LNCaP clone FGC (cell line): ENCODE measurements around the gene OXCT2.
"Not testable (repeated sequence)": the region's sequence is repeated elsewhere in the genome, so short reads cannot be mapped to it uniquely, and the experiment has no call there.

Source experiments
- DNase-seq: peaks from one replicate; pipeline ENCODE4 v3.0.0-alpha.2; 2011; ENCODE audit warnings: low read depth
- H3K4me3 ChIP-seq: 2 replicates; pipeline ENCODE4 v1.5.1; 2011; ENCODE audit warnings: mild to moderate bottlenecking, low read depth, low read length, control low read depth
- TF ChIP-seq, protein P1 (sequence below): IDR thresholded peaks from 2 replicates; pipeline ENCODE4 v1.5.1; 2012; ENCODE audit warnings: mild to moderate bottlenecking; ENCODE audit not compliant: control insufficient read depth, insufficient read depth; ENCODE audit errors: extremely low read depth

The OXCT2 gene

DNA sequence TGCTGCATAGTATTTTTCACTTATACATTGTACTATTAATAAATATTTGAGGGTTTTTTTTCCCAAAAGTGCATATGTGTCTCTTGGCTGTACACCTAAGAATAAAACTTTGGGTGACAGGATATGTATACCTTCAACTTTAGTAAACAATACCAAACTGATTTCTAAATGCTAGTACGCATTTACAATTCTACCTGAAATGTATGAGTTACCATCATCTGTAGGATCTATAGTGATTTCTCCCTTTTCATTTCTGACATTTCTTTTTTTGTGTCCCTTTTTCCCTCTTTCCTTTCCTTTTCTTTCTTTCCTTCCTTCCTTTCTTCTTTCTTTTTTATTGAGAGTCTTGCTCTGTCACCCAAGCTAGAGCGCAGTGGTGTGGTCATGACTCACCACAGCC lies 34.2 kb upstream of the OXCT2 start:
- TF ChIP-seq, protein P1, sequence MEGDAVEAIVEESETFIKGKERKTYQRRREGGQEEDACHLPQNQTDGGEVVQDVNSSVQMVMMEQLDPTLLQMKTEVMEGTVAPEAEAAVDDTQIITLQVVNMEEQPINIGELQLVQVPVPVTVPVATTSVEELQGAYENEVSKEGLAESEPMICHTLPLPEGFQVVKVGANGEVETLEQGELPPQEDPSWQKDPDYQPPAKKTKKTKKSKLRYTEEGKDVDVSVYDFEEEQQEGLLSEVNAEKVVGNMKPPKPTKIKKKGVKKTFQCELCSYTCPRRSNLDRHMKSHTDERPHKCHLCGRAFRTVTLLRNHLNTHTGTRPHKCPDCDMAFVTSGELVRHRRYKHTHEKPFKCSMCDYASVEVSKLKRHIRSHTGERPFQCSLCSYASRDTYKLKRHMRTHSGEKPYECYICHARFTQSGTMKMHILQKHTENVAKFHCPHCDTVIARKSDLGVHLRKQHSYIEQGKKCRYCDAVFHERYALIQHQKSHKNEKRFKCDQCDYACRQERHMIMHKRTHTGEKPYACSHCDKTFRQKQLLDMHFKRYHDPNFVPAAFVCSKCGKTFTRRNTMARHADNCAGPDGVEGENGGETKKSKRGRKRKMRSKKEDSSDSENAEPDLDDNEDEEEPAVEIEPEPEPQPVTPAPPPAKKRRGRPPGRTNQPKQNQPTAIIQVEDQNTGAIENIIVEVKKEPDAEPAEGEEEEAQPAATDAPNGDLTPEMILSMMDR = no peak
- DNase-seq = no peak

DNA sequence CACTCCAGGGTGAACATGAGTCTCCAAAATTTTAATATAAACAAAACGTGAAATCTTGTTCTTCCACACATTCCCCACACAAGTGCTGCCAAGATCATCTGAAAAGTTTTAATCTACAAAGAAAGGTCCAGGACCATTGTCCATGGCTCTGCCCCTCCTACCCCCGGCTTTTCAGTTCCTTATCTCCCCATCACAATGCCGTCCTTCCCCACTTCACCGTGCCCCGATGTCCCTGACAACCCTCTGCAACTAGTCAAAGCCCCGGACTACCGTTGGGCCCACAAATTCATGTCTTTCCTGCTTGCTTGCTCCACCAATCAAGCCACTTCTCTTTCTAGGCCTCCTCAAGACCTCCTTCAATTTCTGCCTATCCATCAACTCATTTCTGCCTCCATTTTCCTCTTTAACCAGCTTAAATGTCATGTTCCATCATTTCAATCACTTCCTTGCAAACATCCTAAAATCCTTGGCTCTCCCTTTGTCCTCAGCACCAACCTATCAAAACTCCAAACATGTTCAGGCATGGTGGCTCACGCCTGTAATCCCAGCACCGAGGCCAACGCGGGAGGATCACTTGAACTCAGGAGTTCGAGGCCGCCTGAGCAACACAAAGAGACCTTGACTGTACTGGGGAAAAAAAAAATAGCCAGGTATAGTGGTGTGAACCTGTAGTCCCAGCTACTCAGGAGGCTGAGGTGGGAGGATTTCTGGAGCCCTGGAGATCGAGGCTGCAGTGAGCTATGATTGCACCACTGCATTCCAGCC lies 31.5 kb upstream of the OXCT2 start:
- H3K4me3 ChIP-seq = no peak overlapping the region
- TF ChIP-seq, protein P1 = no peak
- DNase-seq = no peak

More for the DNA sequence above, 34.2 kb upstream of the OXCT2 start:
- no peak overlapping the region for H3K4me3 ChIP-seq

DNA sequence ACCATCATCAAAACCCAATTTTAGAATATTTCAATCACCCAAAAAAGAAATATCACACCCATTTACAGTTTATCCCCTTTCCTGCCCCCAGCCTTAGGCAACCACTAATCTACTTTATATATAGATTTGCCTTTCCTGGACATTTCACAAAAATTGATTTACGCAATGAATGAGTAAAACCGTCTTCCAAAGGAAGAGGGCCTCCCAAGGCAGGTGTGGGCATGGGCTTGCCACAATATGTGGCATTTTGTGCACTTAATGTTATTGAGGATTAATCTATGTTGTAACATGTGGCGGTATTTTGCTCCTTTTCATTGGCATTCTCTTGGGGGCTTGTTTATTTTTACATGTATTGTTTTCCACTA lies 29.3 kb upstream of the OXCT2 start:
- TF ChIP-seq, protein P1 = no peak
- no peak for DNase-seq
- H3K4me3 ChIP-seq = no peak overlapping the region

DNA sequence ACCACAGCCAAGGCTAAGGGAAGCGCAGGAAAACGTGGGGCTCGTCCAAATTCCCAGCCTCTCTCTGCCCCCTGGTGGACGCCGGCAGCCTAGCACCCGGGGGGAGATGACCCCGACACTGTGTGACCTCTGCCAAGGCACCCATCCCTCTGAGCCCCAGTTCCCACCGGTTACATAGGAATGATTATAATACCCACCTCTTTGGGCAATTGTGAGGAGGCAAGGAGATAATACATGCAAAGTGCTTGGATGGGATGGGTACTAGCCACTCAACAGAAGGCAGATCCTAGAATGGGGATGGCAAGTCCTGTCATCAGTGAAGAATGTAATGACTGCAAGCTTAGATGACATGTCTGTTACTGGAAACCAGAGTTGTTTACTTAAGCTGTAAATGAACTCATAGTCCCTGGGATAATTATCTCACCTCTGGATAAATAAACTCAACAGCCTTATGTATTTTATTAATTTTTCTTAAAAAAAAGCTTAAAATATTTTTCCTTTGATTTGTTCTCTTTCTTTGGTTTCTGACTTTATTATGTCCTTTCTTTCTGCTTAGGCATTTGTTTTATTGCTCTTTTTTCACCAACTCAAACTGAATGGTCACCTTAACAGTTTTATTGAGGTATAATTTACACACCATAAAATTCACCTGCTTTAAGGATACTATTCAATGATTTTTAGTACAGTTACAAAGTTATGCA lies 28.8 kb upstream of the OXCT2 start:
- DNase-seq = no peak
- no peak overlapping the region for H3K4me3 ChIP-seq
- TF ChIP-seq, protein P1 = peak; percentile 77

DNA sequence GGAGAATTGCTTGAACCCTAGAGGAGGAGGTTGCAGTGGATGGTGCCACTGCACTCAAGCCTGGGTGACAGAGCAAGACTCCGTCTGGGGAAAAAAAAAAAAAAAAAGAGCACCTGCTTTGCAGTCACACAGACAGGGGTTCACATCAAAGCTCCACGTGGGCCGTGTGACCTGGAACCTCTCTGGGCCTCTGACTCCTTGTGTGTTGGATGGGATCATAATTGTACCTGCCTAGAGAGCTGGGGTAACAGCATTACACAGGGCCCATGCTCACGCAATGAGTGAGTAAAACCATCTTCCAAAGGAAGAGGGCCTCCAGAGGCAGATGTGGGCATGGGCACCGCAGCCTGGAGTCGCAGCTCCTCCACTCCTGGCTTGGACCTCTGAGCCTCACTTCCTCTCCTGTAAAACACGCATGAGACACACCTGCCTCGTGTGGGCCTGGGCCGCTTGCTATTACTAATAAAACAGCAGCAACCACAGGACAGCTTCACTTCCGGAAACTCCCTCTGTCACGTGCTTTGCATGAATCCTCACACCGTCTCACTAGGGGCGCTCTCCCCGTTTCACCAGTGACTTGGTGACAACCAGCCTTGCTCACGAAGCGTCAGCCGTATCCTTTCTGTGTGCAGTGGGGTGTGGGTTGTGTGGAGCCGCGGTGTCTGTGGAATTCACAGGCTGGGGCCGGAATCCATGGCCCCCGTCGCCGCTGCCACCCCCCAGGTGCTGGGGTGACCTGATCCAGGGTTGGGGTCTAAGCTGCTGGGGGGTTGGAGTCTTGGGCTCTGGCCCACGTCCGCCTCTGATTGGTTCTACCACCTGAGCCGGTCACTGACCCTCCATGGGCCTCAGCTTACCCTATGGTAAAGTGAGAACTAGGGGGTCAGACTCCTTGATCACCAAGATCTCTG lies 28.0 kb upstream of the OXCT2 start:
- H3K4me3 ChIP-seq, DNase-seq: not testable (repeated sequence)

DNA sequence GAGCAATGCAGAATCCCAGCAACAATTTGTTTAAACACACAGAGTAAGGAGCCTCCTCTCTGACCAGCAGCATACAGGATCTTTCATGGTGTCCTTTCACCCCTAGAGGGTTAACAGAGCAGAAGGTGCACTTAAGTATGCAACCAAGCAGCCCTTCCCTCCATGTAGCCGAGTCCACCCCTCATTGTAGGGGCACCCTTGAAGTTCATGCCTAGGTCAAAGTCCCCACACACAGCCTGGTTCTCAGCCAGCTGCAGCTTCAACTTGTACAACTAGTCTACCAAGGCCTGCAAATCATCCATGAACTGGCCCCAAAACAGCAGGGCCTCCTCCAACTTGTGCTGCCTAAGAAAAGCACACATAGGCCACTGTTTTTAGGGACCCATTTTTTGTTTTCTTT lies 24.5 kb upstream of the OXCT2 start:
- TF ChIP-seq, protein P1 = no peak
- DNase-seq = no peak

DNA sequence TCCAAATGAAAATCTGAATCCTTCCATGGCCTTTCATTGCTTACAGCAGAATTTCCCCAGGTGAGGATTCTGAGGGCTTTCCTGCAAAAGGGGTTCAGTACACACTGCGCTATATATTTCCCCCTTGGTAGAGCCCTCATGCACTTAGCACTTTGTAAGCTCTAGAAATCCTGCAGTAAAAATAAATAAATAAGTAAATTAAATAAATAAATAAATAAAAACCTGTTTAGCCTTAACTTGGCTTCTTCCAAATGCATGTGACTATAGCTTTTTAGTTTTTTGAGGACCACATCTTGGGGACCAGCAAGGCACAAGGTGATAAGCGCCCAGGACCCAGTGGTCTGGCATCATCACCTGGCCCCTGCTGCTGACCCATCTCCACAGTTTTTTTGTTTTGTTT lies 20.7 kb upstream of the OXCT2 start:
- TF ChIP-seq, protein P1 = no peak

More for the DNA sequence above, 24.5 kb upstream of the OXCT2 start:
- H3K4me3 ChIP-seq = no peak overlapping the region

More for the DNA sequence above, 20.7 kb upstream of the OXCT2 start:
- no peak for DNase-seq
- no peak overlapping the region for H3K4me3 ChIP-seq
